ENCODE results near the gene DHRS11.

Gene DHRS11

GRCh38 chr17:36614933-36615332 lies 23.3 kb downstream of the DHRS11 start:
- H3K27me3 Mint-ChIP-seq (ENCODE audit: low read depth), result no peaks in the 10 kb centered on the region
- H3K36me3 Mint-ChIP-seq (ENCODE audit: low read depth), result no peaks in the 10 kb centered on the region
- no peak for DNase-seq (ENCODE audit: low spot score)
- no peak overlapping the region for H3K27ac Mint-ChIP-seq
- no peaks in the 10 kb centered on the region for H3K4me1 Mint-ChIP-seq (ENCODE audit: low read depth)
- no peak overlapping the region for H3K4me3 Mint-ChIP-seq
- H3K9me3 Mint-ChIP-seq, result no peaks in the 10 kb centered on the region

- Mint-ChIP-seq H3K27me3 (ENCODE audit: low read depth) (no peaks in the 10 kb centered on the region), H3K4me1 (ENCODE audit: low read depth) (no peaks in the 10 kb centered on the region)
These were observed 24.7 kb downstream of the DHRS11 start for GRCh38 chr17:36616061-36617029.

GRCh38 chr17:36617773-36618172 lies 26.1 kb downstream of the DHRS11 start:
- H3K27me3 Mint-ChIP-seq (ENCODE audit: low read depth), result no peaks in the 10 kb centered on the region
- no peak for DNase-seq (ENCODE audit: low spot score)
- H3K9me3 Mint-ChIP-seq, result no peaks in the 10 kb centered on the region
- H3K36me3 Mint-ChIP-seq (ENCODE audit: low read depth), result no peaks in the 10 kb centered on the region
- no peak overlapping the region for H3K27ac Mint-ChIP-seq
- H3K4me1 Mint-ChIP-seq (ENCODE audit: low read depth), result no peaks in the 10 kb centered on the region
- H3K4me3 Mint-ChIP-seq, result no peak overlapping the region

More at GRCh38 chr17:36616061-36617029, 24.7 kb downstream of the DHRS11 start:
- no peak overlapping the region for H3K27ac Mint-ChIP-seq
- no peak overlapping the region for H3K4me3 Mint-ChIP-seq
- no peak for DNase-seq (ENCODE audit: low spot score)
- no peaks in the 10 kb centered on the region for H3K36me3 Mint-ChIP-seq (ENCODE audit: low read depth)
- H3K9me3 Mint-ChIP-seq, result no peaks in the 10 kb centered on the region

- no peaks in the 10 kb centered on the region for H3K4me1 Mint-ChIP-seq (ENCODE audit: low read depth)
- H3K36me3 Mint-ChIP-seq (ENCODE audit: low read depth), result no peaks in the 10 kb centered on the region
- H3K4me3 Mint-ChIP-seq, result no peak overlapping the region
- no peaks in the 10 kb centered on the region for H3K9me3 Mint-ChIP-seq
- H3K27ac Mint-ChIP-seq, result no peak overlapping the region
- H3K27me3 Mint-ChIP-seq (ENCODE audit: low read depth), result no peaks in the 10 kb centered on the region
- DNase-seq (ENCODE audit: low spot score), result no peak
These were observed 31.6 kb downstream of the DHRS11 start for GRCh38 chr17:36623281-36623680.

DNA sequence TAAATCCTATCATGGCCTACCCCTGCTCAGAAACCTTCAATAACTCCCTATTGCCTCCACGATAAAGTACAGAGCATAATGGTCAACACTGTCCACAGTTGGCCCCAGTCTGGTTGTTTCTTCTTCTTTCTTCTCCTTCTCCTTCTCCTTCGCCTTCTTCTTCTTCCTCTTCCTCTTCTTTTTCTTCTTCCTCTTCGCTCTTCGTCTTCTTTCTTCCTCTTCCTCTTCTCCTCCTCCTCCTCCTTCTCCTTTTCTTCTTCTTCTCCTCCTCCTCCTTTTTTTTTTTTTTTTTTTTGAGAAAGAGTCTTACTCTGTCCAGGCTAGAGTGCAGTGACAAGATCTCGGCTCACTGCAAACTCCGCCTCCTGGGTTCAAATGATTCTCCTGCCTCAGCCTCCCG lies 33.5 kb downstream of the DHRS11 start:
- H3K9me3 Mint-ChIP-seq, result no peaks in the 10 kb centered on the region
- H3K27ac Mint-ChIP-seq, result no peak overlapping the region
- H3K27me3 Mint-ChIP-seq (ENCODE audit: low read depth), result no peaks in the 10 kb centered on the region
- H3K36me3 Mint-ChIP-seq (ENCODE audit: low read depth), result no peaks in the 10 kb centered on the region
- no peak overlapping the region for H3K4me3 Mint-ChIP-seq
- H3K4me1 Mint-ChIP-seq (ENCODE audit: low read depth), result no peaks in the 10 kb centered on the region
- no peak for DNase-seq (ENCODE audit: low spot score)

DNA sequence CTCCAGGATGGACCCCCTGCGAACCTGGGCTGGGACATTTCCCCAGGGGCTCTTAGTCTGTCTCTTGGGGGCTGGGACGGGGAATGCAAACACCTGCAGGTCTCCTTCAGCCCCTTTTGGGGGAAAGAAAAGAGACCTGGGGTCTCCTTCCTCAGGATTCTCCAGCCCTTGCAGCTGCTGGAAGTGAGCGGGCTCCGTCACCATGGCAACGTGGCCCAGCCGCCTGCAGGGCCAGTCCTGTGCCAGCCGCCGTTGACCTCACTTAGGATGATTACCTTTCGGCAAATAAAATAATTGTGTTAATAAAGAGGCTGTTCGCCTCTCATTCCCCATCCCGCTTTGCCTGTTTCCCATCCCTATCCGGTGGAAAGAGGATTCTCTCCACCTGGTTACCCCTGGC lies 35.4 kb downstream of the DHRS11 start:
- Mint-ChIP-seq H3K4me1 (ENCODE audit: low read depth) (no peaks in the 10 kb centered on the region), H3K36me3 (ENCODE audit: low read depth) (no peaks in the 10 kb centered on the region), H3K27me3 (ENCODE audit: low read depth) (no peaks in the 10 kb centered on the region), H3K27ac (no peak overlapping the region), H3K9me3 (no peaks in the 10 kb centered on the region), H3K4me3 (no peak overlapping the region)
- no peak for DNase-seq (ENCODE audit: low spot score)

DNA sequence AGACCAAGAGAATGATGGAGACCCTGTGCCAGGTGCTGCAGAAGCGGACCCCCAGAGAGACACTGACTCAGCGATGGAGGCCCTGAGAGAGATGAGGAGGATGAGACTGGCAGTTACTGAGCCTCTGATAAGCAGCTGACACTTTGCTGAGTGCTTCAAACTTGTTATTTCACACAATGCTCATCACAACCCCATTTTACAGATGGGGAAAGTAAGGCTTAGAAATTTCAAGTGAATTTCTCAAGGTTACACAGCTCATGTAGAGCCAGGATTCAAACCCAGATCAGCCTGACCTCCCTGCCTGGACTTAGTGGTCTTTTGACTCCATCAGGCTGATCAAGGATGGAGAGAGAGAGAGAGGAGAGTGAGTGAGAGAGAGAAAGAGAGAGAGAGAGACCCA lies 36.9 kb downstream of the DHRS11 start:
- Mint-ChIP-seq H3K27ac (no peak overlapping the region), H3K4me1 (ENCODE audit: low read depth) (no peaks in the 10 kb centered on the region), H3K36me3 (ENCODE audit: low read depth) (no peaks in the 10 kb centered on the region), H3K27me3 (ENCODE audit: low read depth) (peaks cover 4% of the 10 kb centered on the region), H3K4me3 (no peak overlapping the region), H3K9me3 (no peaks in the 10 kb centered on the region)
- DNase-seq (ENCODE audit: low spot score), result no peak

GRCh38 chr17:36629252-36629847 lies 37.7 kb downstream of the DHRS11 start:
- H3K9me3 Mint-ChIP-seq, result no peaks in the 10 kb centered on the region
- no peaks in the 10 kb centered on the region for H3K4me1 Mint-ChIP-seq (ENCODE audit: low read depth)
- H3K36me3 Mint-ChIP-seq (ENCODE audit: low read depth), result no peaks in the 10 kb centered on the region
- DNase-seq (ENCODE audit: low spot score), result peak; percentile 71
- peaks cover 9% of the 10 kb centered on the region for H3K27me3 Mint-ChIP-seq (ENCODE audit: low read depth)
- H3K27ac Mint-ChIP-seq, result no peak overlapping the region
- H3K4me3 Mint-ChIP-seq, result no peak overlapping the region

GRCh38 chr17:36629970-36630502 lies 38.4 kb downstream of the DHRS11 start:
- Mint-ChIP-seq H3K27me3 (ENCODE audit: low read depth) (peaks cover 12% of the 10 kb centered on the region), H3K4me1 (ENCODE audit: low read depth) (no peaks in the 10 kb centered on the region), H3K9me3 (no peaks in the 10 kb centered on the region), H3K4me3 (no peak overlapping the region), H3K36me3 (ENCODE audit: low read depth) (no peaks in the 10 kb centered on the region), H3K27ac (no peak overlapping the region)
- no peak for DNase-seq (ENCODE audit: low spot score)

DNA sequence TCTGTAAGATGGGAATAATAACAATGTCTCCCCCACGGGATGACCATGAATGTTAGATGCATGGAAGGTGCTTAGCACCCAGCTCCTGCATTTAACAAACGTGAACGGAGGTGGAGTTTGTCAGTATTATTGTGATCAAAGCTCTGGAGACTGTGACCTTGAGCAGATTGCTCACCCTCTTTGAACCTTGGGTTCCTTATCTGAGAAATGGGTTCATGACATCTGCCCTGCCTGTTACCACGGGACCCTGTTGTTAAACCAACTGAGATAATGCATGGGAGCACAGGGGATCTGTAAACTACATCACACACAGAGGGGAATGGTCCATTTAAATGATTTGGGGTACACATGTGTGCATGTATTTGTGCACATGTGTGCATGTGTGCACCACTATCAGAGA lies 39.3 kb downstream of the DHRS11 start:
- H3K36me3 Mint-ChIP-seq (ENCODE audit: low read depth), result no peaks in the 10 kb centered on the region
- H3K4me3 Mint-ChIP-seq, result no peak overlapping the region
- H3K4me1 Mint-ChIP-seq (ENCODE audit: low read depth), result no peaks in the 10 kb centered on the region
- DNase-seq (ENCODE audit: low spot score), result no peak
- no peak overlapping the region for H3K27ac Mint-ChIP-seq
- H3K9me3 Mint-ChIP-seq, result no peaks in the 10 kb centered on the region
- peaks cover 17% of the 10 kb centered on the region for H3K27me3 Mint-ChIP-seq (ENCODE audit: low read depth)

DNA sequence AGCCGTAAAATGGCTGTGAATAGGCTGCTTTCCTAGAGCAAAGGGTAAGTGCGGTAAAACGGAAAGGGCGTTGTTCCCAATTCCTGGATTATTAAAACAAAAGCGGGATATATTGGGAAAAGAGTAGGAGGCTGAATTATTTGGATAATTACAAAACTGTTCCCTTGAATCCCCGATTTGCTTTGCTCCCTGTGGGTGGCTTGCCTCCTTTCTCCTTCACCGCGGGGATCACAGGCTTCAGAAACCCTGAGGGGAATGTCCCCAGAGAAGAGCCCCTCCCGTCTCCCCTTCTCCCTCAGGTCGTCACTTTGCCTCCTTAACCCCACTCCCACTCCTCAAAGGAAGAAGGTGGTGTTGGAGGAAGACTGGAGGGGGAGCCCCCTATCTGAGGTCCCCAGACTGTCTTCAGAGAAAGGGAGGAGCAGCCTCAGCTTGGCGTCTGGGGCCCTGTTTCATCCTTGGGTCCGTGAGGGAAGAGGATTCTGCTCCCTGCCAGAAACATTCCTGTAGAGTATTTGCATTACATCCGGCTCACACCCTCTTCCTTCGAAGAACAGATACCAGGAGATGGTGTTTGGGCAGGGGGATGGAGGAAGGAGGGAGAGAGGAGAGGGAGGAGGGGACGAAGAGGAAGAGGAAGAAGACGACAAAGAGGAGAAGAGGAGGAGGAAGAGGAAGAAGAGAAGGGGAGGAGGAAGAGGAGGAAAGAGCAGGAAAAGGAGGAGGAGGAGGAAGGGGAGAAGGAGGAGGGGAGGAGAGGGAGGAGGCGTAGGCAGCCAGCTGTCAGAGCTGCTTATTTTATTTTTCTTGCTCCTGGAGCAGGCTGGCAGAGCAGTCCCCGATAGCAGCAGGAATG lies 41.5 kb downstream of the DHRS11 start:
- peaks cover 20% of the 10 kb centered on the region for H3K27me3 Mint-ChIP-seq (ENCODE audit: low read depth)

GRCh38 chr17:36640346-36640745 lies 48.7 kb downstream of the DHRS11 start:
- no peaks in the 10 kb centered on the region for H3K36me3 Mint-ChIP-seq (ENCODE audit: low read depth)
- peaks cover 12% of the 10 kb centered on the region for H3K4me1 Mint-ChIP-seq (ENCODE audit: low read depth)
- H3K27me3 Mint-ChIP-seq (ENCODE audit: low read depth), result peaks cover 67% of the 10 kb centered on the region
- H3K9me3 Mint-ChIP-seq, result no peaks in the 10 kb centered on the region
- no peak overlapping the region for H3K27ac Mint-ChIP-seq
- DNase-seq (ENCODE audit: low spot score), result no peak
- H3K4me3 Mint-ChIP-seq, result no peak overlapping the region

More for the DNA sequence above, 41.5 kb downstream of the DHRS11 start:
- Mint-ChIP-seq H3K27ac (no peak overlapping the region), H3K4me1 (ENCODE audit: low read depth) (no peaks in the 10 kb centered on the region), H3K4me3 (no peak overlapping the region), H3K36me3 (ENCODE audit: low read depth) (no peaks in the 10 kb centered on the region), H3K9me3 (no peaks in the 10 kb centered on the region)
- DNase-seq (ENCODE audit: low spot score), result no peak

GRCh38 chr17:36640836-36641235 lies 49.2 kb downstream of the DHRS11 start:
- no peak overlapping the region for H3K4me3 Mint-ChIP-seq
- DNase-seq (ENCODE audit: low spot score), result no peak
- no peak overlapping the region for H3K27ac Mint-ChIP-seq
- H3K9me3 Mint-ChIP-seq, result no peaks in the 10 kb centered on the region
- H3K27me3 Mint-ChIP-seq (ENCODE audit: low read depth), result peaks cover 70% of the 10 kb centered on the region
- H3K4me1 Mint-ChIP-seq (ENCODE audit: low read depth), result peaks cover 12% of the 10 kb centered on the region
- no peaks in the 10 kb centered on the region for H3K36me3 Mint-ChIP-seq (ENCODE audit: low read depth)

Data from T-helper 2 cell treated with Interferon-gamma antibody and Interleukin-4, amounts not matched to agents 5 μg/mL and 100 μg/mL, for 36 hours (primary cell).